ENCODE data around the gene LBX2. TPM values are rescaled to one million over a fixed set of nuclear protein-coding genes. Genes with fewer than 3 reads are reported as not detected.

LBX2 gene
- polyA plus RNA-seq, 1 of the 3 experiments (the other 2 are of a cell fraction): 0.03 TPM

DNA sequence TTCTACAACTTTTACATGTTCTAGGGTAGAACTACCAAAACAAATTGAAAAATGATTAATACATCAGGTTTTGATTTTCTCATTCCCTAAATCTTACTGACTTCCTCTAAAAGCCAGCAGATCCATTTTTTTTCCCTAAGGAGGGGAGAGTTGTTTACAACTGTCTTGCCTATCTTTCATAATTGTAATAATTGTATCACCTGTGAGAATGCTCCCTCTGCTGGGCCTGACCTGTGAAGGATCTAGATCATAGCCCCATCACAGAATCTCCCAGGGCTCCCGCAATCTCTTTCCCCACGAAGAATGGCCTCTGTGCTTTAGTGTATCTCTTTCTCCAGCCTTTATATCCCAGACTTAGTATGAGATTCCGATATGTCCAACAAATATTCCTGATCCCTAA lies 45.2 kb upstream of the LBX2 start:
- Histone ChIP-seq H3F3A (replicated peaks; ENCODE audit: insufficient read depth) (peaks cover 7% of the 10 kb centered on the region), H4K20me1 (ENCODE audit: insufficient read depth) (no peaks in the 10 kb centered on the region), H3K79me2 (ENCODE audit: insufficient read depth) (peaks cover 4% of the 10 kb centered on the region; the same call in 1 of the 2 replicates), H3K4me3 (ENCODE audit: low read depth in 2 of 2, low read length in 1 of 2) (no peak overlapping the region), H3K27me3 (ENCODE audit: insufficient read depth) (no peaks in the 10 kb centered on the region), H2AFZ (ENCODE audit: low read depth) (no peak overlapping the region), H3K9me2 (no peaks in the 10 kb centered on the region), H3K4me2 (no peak overlapping the region), H3K27ac (ENCODE audit: low read depth in 2 of 2, low read length in 1 of 2) (no peak overlapping the region), H3K4me1 (ENCODE audit: control insufficient read depth in 1 of 2, insufficient read depth in 2 of 2, low read depth in 1 of 2, low read length in 1 of 2) (peaks cover 2 to 11% of the 10 kb centered on the region in 2 experiments; a peak in 3 of 4 replicates), H3K36me3 (replicated peaks in 1 of 2; ENCODE audit: control insufficient read depth in 1 of 2, insufficient read depth in 2 of 2, low read length in 1 of 2) (peaks cover 3% of the 10 kb centered on the region in 2 experiments), H3K9me3 (no peaks in the 10 kb centered on the region), H3K9ac (no peak overlapping the region)
- TF ChIP-seq GATA2 (CRISPR knock-in tag; IDR thresholded peaks at IDR 0.05) (no peak), FOXJ3 (CRISPR knock-in tag; IDR thresholded peaks at IDR 0.05) (no peak)
- TF ChIP-seq, protein P1, sequence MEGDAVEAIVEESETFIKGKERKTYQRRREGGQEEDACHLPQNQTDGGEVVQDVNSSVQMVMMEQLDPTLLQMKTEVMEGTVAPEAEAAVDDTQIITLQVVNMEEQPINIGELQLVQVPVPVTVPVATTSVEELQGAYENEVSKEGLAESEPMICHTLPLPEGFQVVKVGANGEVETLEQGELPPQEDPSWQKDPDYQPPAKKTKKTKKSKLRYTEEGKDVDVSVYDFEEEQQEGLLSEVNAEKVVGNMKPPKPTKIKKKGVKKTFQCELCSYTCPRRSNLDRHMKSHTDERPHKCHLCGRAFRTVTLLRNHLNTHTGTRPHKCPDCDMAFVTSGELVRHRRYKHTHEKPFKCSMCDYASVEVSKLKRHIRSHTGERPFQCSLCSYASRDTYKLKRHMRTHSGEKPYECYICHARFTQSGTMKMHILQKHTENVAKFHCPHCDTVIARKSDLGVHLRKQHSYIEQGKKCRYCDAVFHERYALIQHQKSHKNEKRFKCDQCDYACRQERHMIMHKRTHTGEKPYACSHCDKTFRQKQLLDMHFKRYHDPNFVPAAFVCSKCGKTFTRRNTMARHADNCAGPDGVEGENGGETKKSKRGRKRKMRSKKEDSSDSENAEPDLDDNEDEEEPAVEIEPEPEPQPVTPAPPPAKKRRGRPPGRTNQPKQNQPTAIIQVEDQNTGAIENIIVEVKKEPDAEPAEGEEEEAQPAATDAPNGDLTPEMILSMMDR (IDR thresholded peaks at IDR 0.05): peak; percentile 13; the same call in 1 of the 2 replicates
- POLR2A ChIA-PET: interaction anchor here (1.6 kb wide), 1 partner anchor 72 kb away, joined by 4 read pairs; the partner anchor contains the start of gene MRPL53
- CTCF ChIA-PET: interaction anchor here (1.2 to 5.6 kb wide), 3 partner anchors 12 to 79 kb away, joined by 3 to 26 read pairs (median 7); partner anchors contain the start of gene MOGS
- 94% methylated on average over 3 of the region's 3 CpGs for WGBS (ENCODE audit: low lambda C conversion rate)
- no peak for DNase-seq

DNA sequence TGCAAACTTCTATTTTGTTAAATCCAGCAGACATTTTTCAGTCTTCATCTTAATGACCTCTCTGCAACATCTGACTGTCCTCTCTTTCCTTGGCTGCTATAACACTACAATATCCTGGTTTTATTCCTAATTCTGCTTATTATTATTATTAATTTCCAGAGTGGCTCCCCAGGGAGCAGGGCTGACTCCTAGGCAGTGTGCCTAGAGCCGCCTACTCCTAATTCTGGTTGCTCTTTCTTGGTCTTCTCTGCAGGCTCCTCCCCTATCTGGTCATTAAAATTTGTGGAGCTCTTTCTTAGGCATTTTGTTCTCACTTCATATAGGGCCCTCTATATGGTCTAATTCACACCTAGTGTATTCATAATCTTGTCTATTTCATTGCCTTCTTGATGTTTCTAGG lies 43.6 kb upstream of the LBX2 start:
- Histone ChIP-seq H3K4me3 (ENCODE audit: low read depth in 2 of 2, low read length in 1 of 2) (no peak overlapping the region), H3K9ac (no peak overlapping the region), H3K4me2 (no peak overlapping the region), H3K9me3 (no peaks in the 10 kb centered on the region), H2AFZ (ENCODE audit: low read depth) (no peak overlapping the region), H3K4me1 (ENCODE audit: control insufficient read depth in 1 of 2, insufficient read depth in 2 of 2, low read depth in 1 of 2, low read length in 1 of 2) (no peaks in the 10 kb centered on the region), H3K79me2 (ENCODE audit: insufficient read depth) (no peaks in the 10 kb centered on the region), H3K27ac (ENCODE audit: low read depth in 2 of 2, low read length in 1 of 2) (no peak overlapping the region), H4K20me1 (ENCODE audit: insufficient read depth) (no peaks in the 10 kb centered on the region), H3K9me2 (no peaks in the 10 kb centered on the region), H3K27me3 (ENCODE audit: insufficient read depth) (no peaks in the 10 kb centered on the region), H3K36me3 (replicated peaks in 1 of 2; ENCODE audit: control insufficient read depth in 1 of 2, insufficient read depth in 2 of 2, low read length in 1 of 2) (peaks cover 3% of the 10 kb centered on the region in 2 experiments), H3F3A (replicated peaks; ENCODE audit: insufficient read depth) (peaks cover 7% of the 10 kb centered on the region)
- whole genome bisulfite sequencing (ENCODE audit: low lambda C conversion rate): 95% methylated on average over 1 of the region's 1 CpG
- POLR2A ChIA-PET: no interaction called here
- no peak for DNase-seq
- CTCF ChIA-PET: interaction anchor here (1.3 to 5.6 kb wide), 2 partner anchors 10 to 41 kb away, joined by 3 to 26 read pairs; no protein-coding TSS in a partner anchor
- TF ChIP-seq RXRA (IDR thresholded peaks at IDR 0.05; ENCODE audit: borderline replicate concordance, low read depth): no peak
- no peak for TF ChIP-seq JUND (IDR thresholded peaks at IDR 0.05)
- no peak for TF ChIP-seq GABPA (IDR thresholded peaks at IDR 0.05; ENCODE audit: low read depth)
- no peak for TF ChIP-seq GATA2 (CRISPR knock-in tag; IDR thresholded peaks at IDR 0.05)
- TF ChIP-seq FOXJ3 (CRISPR knock-in tag; IDR thresholded peaks at IDR 0.05): no peak
- no peak for TF ChIP-seq TAF1 (IDR thresholded peaks at IDR 0.05; ENCODE audit: borderline replicate concordance, low read depth, low read length)

DNA sequence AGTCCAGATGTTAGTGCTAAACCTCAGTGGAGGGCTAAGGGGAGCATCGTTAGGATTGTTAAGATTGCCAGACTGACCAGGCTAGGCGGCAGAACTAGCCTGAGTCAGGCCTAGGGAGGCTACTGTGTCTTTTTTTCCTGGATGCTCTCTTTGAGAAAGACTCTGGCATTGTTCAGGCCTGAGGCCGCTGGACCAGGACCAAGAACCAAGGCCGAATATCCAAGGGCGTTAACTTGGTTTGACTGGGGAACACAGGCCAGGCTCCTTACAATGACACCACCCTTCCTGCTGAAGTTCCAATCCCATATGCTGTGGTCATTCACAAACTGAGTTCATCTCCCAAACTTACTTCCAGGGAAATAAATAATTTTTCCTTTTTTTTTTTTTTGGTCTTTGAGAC lies 40.9 kb upstream of the LBX2 start:
- POLR2A ChIA-PET: no interaction called here

More for the DNA sequence above, 40.9 kb upstream of the LBX2 start:
- no peak overlapping the region for H3K27ac ChIP-seq (ENCODE audit: low read depth in 2 of 2, low read length in 1 of 2)
- H3K4me2 ChIP-seq: no peak overlapping the region
- H3K4me1 ChIP-seq (ENCODE audit: control insufficient read depth in 1 of 2, insufficient read depth in 2 of 2, low read depth in 1 of 2, low read length in 1 of 2): no peaks in the 10 kb centered on the region
- no peak overlapping the region for H2AFZ ChIP-seq (ENCODE audit: low read depth)
- H3K9me3 ChIP-seq: no peaks in the 10 kb centered on the region
- no peaks in the 10 kb centered on the region for H3K27me3 ChIP-seq (ENCODE audit: insufficient read depth)
- no peaks in the 10 kb centered on the region for H3K9me2 ChIP-seq
- CTCF ChIA-PET: interaction anchor here (0.8 to 1.1 kb wide), 2 partner anchors 8 to 57 kb away, joined by 3 read pairs; partner anchors contain the start of genes CCDC142 and TTC31
- no peak overlapping the region for H3K4me3 ChIP-seq (ENCODE audit: low read depth in 2 of 2, low read length in 1 of 2)
- no peak overlapping the region for H3K9ac ChIP-seq
- H3F3A ChIP-seq (replicated peaks; ENCODE audit: insufficient read depth): peaks cover 7% of the 10 kb centered on the region
- no peaks in the 10 kb centered on the region for H3K79me2 ChIP-seq (ENCODE audit: insufficient read depth)
- no peaks in the 10 kb centered on the region for H4K20me1 ChIP-seq (ENCODE audit: insufficient read depth)
- TF ChIP-seq NRF1 (IDR thresholded peaks at IDR 0.05; ENCODE audit: low read depth, low read length) (no peak), ELF1 (IDR thresholded peaks at IDR 0.05) (no peak), RFX5 (IDR thresholded peaks at IDR 0.05; ENCODE audit: low read length) (no peak), NFIC (IDR thresholded peaks at IDR 0.05; ENCODE audit: borderline replicate concordance) (no peak), TCF12 (IDR thresholded peaks at IDR 0.05) (no peak), TEAD4 (IDR thresholded peaks at IDR 0.05; ENCODE audit: borderline replicate concordance, insufficient read depth) (no peak), YY1 (IDR thresholded peaks at IDR 0.05; ENCODE audit: low read depth) (no peak), EP300 (IDR thresholded peaks at IDR 0.05; ENCODE audit: borderline replicate concordance in 1 of 2, low read depth in 1 of 2, low read length in 1 of 2) (no peak), CHD2 (IDR thresholded peaks at IDR 0.05; ENCODE audit: low read length, partially characterized antibody) (no peak)
- WGBS (ENCODE audit: low lambda C conversion rate): 91% methylated on average over 5 of the region's 5 CpGs
- peaks cover 3% of the 10 kb centered on the region in 2 experiments for H3K36me3 ChIP-seq (replicated peaks in 1 of 2; ENCODE audit: control insufficient read depth in 1 of 2, insufficient read depth in 2 of 2, low read length in 1 of 2)
- DNase-seq: no peak
